ENCODE results near the gene TSKS. TPM values are rescaled to one million over a fixed set of nuclear protein-coding genes. Genes with fewer than 3 reads are reported as not detected.

Gene TSKS
- total and polyA plus RNA-seq, 7 donors = 0.36 to 1.2 (median 0.83) TPM; not detected in 4

GRCh38 chr19:49710372-49710951, 52.6 kb downstream of the TSKS start:
- H3K36me3 ChIP-seq = no peaks in the 10 kb centered on the region
- intact Hi-C loops (cut with DNase I) = no loop called here
- no peak for TF ChIP-seq POLR2A (IDR thresholded peaks at IDR 0.05)
- no peak for TF ChIP-seq EP300 (IDR thresholded peaks at IDR 0.05)
- TF ChIP-seq CTCF (IDR thresholded peaks at IDR 0.05) = no peak
- TF ChIP-seq POLR2AphosphoS5 (IDR thresholded peaks at IDR 0.05) = no peak
- no peaks in the 10 kb centered on the region for H3K4me1 ChIP-seq
- 93% methylated on average over 20 of the region's 20 CpGs for WGBS, 2 donors
- H3K9me3 ChIP-seq = no peaks in the 10 kb centered on the region
- no peak overlapping the region for H3K4me3 ChIP-seq
- no peak for DNase-seq
- no peaks in the 10 kb centered on the region for H3K27me3 ChIP-seq
- no peak overlapping the region for H3K27ac ChIP-seq

GRCh38 chr19:49705919-49706318, 57.2 kb downstream of the TSKS start:
- intact Hi-C loops (cut with DNase I) = no loop called here

GRCh38 chr19:49704888-49705642, 58.0 kb downstream of the TSKS start:
- no peak for DNase-seq
- no peak overlapping the region for H3K27ac ChIP-seq
- H3K4me3 ChIP-seq = no peak overlapping the region
- TF ChIP-seq POLR2AphosphoS5 (IDR thresholded peaks at IDR 0.05) (no peak), EP300 (IDR thresholded peaks at IDR 0.05) (no peak)
- H3K27me3 ChIP-seq = peaks cover 0 to 6% (median 6%) of the 10 kb centered on the region in 3 donors
- H3K9me3 ChIP-seq = no peaks in the 10 kb centered on the region
- WGBS, 2 donors = 83 to 88% methylated on average over 22 of the region's 22 CpGs
- intact Hi-C loops (cut with DNase I) = no loop called here
- no peaks in the 10 kb centered on the region for H3K36me3 ChIP-seq
- no peaks in the 10 kb centered on the region for H3K4me1 ChIP-seq

More at GRCh38 chr19:49705919-49706318, 57.2 kb downstream of the TSKS start:
- Histone ChIP-seq H3K4me3 (no peak overlapping the region), H3K27ac (no peak overlapping the region), H3K4me1 (no peaks in the 10 kb centered on the region), H3K9me3 (no peaks in the 10 kb centered on the region), H3K36me3 (no peaks in the 10 kb centered on the region), H3K27me3 (peaks cover 0 to 6% (median 6%) of the 10 kb centered on the region in 3 donors)
- TF ChIP-seq POLR2AphosphoS5 (IDR thresholded peaks at IDR 0.05) (no peak), EP300 (IDR thresholded peaks at IDR 0.05) (no peak)
- WGBS, 2 donors = 81 to 90% methylated on average over 16 of the region's 16 CpGs
- no peak for DNase-seq

DNA sequence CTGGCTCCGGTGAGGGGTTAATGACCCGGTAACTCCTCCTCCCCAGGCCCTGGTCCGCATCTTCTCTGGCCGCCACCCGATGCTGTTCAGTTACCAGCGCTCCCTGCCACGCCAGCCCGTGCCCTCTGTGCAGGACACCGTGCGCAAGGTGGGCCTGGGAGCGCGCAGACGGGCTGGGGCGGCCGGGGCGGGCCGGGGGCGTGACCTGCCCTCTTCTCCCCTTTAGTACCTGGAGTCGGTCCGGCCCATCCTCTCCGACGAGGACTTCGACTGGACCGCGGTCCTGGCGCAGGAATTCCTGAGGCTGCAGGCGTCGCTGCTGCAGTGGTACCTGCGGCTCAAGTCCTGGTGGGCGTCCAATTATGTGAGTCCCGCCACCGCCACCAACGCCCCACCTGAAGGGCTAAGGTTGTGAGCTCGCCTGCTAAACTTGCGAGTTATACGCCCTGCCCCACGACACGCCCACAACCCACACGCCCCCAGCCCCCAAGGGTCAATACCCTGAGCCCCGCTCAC, 61.8 kb downstream of the TSKS start:
- Histone ChIP-seq H3K4me3 (no peak overlapping the region), H3K27me3 (peaks cover 0 to 6% (median 6%) of the 10 kb centered on the region in 3 donors), H3K9me3 (no peaks in the 10 kb centered on the region), H3K4me1 (no peaks in the 10 kb centered on the region), H3K36me3 (no peaks in the 10 kb centered on the region), H3K27ac (no peak overlapping the region)
- DNase-seq = no peak
- TF ChIP-seq EP300 (IDR thresholded peaks at IDR 0.05) (no peak), POLR2A (IDR thresholded peaks at IDR 0.05) (no peak), CTCF (IDR thresholded peaks at IDR 0.05) (no peak), POLR2AphosphoS5 (IDR thresholded peaks at IDR 0.05) (no peak)
- intact Hi-C loops (cut with DNase I) = no loop called here
- WGBS, 2 donors = 17 to 47% methylated on average over 40 of the region's 40 CpGs

DNA sequence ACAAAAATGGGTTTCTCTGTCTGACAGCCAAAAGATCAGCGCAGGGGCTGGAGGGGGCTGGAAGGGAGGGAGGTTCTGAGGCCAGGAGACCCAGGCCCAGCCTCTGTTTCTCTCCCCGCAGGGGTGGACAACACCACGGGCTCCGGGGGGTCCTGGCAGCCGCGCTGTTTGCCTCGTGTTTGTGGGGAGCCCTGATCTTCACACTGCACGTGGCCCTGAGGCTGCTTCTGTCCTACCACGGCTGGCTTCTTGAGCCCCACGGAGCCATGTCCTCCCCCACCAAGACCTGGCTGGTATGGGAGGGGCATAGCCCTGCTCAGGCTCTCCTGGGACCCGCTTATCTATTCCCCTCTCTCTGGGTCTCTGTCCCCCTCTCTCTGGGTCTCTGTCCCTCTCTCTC, 62.5 kb downstream of the TSKS start:
- WGBS, 2 donors = 53 to 65% methylated on average over 11 of the region's 11 CpGs

More for the DNA sequence above, 62.5 kb downstream of the TSKS start:
- no peak for DNase-seq
- TF ChIP-seq POLR2A (IDR thresholded peaks at IDR 0.05) (no peak), POLR2AphosphoS5 (IDR thresholded peaks at IDR 0.05) (no peak), CTCF (IDR thresholded peaks at IDR 0.05) (no peak), EP300 (IDR thresholded peaks at IDR 0.05) (no peak)
- H3K36me3 ChIP-seq = no peaks in the 10 kb centered on the region
- H3K4me3 ChIP-seq = no peak overlapping the region
- H3K27ac ChIP-seq = no peak overlapping the region
- intact Hi-C loops (cut with DNase I) = no loop called here
- H3K9me3 ChIP-seq = no peaks in the 10 kb centered on the region
- no peaks in the 10 kb centered on the region for H3K4me1 ChIP-seq
- peaks cover 0 to 6% (median 6%) of the 10 kb centered on the region in 3 donors for H3K27me3 ChIP-seq

Data from sigmoid colon (tissue), 7 donors.